Brain pericyte (primary cell): ENCODE data around the gene CST6.
"Not testable (repeated sequence)": the region's sequence is repeated elsewhere in the genome, so short reads cannot be mapped to it uniquely, and the experiment has no call there.

Experiments
- DNase-seq: peaks from one replicate; pipeline ENCODE4 v3.0.0-alpha.2; 2012; ENCODE audit warnings: low read depth, low spot score

The CST6 gene

GRCh38 chr11:65983589-65983987, 28.2 kb upstream of the CST6 start:
- no peak for DNase-seq

DNA sequence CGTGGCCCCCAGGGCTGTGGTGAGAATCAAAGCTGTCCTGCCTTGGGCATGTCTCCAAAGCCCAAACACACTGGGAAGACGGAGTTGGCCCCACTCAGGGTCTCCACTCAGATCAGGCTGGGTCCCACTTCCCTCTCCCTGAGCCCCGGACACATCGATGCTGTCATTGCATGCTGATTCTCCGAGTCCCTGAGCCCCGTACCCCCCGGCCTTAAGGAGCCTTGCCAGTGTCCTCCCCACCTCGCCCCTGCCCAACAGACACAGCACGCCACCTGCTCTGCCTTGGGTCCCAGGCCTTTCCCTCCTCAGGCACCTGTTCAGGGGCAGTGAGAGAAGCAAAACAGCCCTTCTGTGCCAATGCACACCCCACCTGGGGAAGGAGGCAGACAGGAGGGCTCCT, 24.5 kb upstream of the CST6 start:
- DNase-seq, result no peak

GRCh38 chr11:65988791-65989592, 22.8 kb upstream of the CST6 start:
- DNase-seq, result peak; percentile 93

GRCh38 chr11:65992056-65992455, 19.8 kb upstream of the CST6 start:
- no peak for DNase-seq

GRCh38 chr11:65997286-65997685, 14.5 kb upstream of the CST6 start:
- no peak for DNase-seq

GRCh38 chr11:66001942-66002647, 9.7 kb upstream of the CST6 start, which contains the start of the genes BANF1 and EIF1AD:
BANF1 (plus strand) TSS chr11:66002503; CDS start chr11:66003251, 748 bp downstream.
EIF1AD (minus strand) TSS chr11:66002157; CDS start chr11:66000389, 1,768 bp downstream.
- DNase-seq, result peak; percentile 96

DNA sequence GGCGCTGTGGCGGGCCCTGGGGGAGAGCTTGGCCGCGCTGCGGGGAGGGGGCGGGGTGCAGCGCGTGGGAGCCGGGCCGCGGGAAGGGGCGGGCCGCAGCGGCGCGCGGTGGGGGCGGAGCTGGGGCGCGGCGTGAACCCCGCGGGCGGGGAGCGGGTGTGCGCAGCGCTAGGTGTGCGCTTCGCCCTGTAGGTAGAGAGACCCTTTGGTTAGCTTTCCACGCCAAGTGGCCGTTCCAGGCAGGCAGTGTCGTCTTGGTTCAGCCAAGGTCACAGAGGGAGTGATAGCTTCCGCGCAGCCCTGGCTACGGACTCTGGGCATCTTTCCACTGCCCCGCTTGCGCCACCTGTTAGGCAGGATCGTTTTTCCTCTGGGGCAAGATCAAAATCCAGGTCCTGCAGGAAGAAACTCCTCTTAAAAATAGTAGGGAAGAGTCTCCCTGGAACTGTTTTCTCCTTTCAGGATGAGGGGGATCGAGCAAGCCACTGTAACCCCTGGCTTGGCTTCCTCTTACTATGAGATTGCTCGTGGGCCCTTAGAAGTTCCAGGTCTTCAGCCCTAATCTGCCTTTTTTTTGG, 9.1 kb upstream of the CST6 start:
- no peak for DNase-seq

DNA sequence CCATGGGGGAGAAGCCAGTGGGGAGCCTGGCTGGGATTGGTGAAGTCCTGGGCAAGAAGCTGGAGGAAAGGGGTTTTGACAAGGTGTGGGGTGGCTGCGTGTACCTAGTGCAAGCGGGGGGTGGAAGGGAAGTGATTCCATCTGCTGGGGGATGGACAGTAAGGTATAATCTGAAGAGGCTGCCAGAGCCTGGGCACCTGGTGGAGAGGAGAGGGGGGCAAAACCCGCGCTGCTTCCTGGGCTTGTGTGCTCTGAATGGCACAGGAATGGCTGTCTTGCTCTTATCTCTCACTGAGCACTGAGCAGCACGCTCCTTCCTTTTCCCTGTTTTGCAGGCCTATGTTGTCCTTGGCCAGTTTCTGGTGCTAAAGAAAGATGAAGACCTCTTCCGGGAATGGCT, 8.5 kb upstream of the CST6 start:
- DNase-seq, result no peak

- DNase-seq, result no peak
Observed at GRCh38 chr11:66004186-66004585, 7.6 kb upstream of the CST6 start.

- DNase-seq, result no peak
Observed at GRCh38 chr11:66006134-66006890, 5.5 kb upstream of the CST6 start.

DNA sequence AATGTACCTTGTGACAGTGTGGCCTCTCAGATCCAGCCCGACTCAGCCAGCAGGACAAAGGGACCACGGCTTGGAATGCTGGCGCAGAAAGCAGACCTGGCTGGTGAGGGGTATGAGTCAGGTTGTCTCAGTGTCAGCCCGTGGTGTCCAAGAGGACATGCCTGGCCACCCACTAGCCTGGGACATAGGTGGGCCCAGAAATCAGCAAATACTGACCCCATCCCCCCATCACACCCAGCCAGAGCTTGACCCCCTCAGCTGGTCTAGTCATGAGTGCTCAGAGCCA, 5.0 kb upstream of the CST6 start:
- DNase-seq, result no peak

GRCh38 chr11:66007201-66007634, 4.6 kb upstream of the CST6 start:
- no peak for DNase-seq

DNA sequence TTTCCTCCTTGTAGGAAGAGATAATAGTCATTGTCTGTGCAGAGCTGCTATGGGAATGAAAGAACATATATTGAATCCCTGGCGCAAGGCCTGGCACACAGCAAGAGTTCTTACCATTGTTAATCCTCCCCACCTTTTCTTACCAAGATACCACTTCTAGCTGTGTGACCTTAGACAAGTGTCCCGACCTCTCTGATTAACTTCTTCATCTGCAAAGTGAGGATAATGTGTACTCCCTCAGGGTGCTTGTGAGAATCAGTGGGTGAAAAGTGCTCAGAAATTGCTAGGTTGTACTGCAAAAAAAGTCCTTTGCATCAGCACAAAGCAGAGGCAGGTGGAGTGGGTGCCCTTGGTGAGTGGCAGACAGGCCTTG, 3.7 kb upstream of the CST6 start:
- DNase-seq, result no peak

GRCh38 chr11:66008468-66009101, 3.2 kb upstream of the CST6 start:
- no peak for DNase-seq

- DNase-seq, result not testable (repeated sequence)
Observed at GRCh38 chr11:66010036-66010435, 1.8 kb upstream of the CST6 start.

GRCh38 chr11:66011239-66011784, 496 bp upstream of the CST6 start:
- no peak for DNase-seq

DNA sequence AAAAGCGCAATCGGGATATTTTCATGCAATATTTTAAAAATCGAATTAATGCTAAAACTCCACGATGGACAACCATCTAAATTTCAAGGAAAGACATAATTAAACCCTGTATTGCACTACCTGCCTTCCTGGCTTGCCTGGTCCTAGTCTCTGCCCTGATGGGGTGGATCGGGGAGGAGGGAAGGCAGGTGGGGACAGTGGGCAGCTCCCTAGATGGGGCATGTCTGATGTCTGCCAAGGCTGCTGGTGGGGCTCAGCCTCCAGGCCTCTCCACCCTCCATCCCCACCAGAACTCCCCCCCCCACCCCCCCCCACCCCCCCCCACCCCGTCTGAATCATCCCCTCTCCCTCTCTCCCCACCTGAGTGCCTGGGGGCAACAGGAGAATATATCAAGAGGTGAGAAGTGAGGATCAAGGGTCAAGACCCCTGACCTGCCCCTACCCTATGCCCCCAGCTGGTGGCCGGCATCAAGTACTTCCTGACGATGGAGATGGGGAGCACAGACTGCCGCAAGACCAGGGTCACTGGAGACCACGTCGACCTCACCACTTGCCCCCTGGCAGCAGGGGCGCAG, 650 bp downstream of the CST6 start:
- DNase-seq, result no peak

GRCh38 chr11:66012946-66013761, 1.3 kb downstream of the CST6 start:
- no peak for DNase-seq

- no peak for DNase-seq
Observed at GRCh38 chr11:66013762-66014100, 1.9 kb downstream of the CST6 start.

GRCh38 chr11:66014804-66015453, 3.1 kb downstream of the CST6 start:
- DNase-seq, result no peak
